Testis (tissue), 3 donors: ENCODE results near the gene FSTL1. TPM values are rescaled to one million over a fixed set of nuclear protein-coding genes. Genes with fewer than 3 reads are reported as not detected.

Experiments
- DNase-seq: peaks from one replicate; pipeline ENCODE4 v3.0.0-alpha.2; 2019
- H3K27ac ChIP-seq, 2 donors: fragments of 200-600 bp; sonication (generic); one replicate each; pipeline ENCODE4 v1.5.1; 2019
- H3K27me3 ChIP-seq: fragments of 200-600 bp; sonication (generic); one replicate; pipeline ENCODE4 v1.5.1; 2019
- H3K36me3 ChIP-seq: fragments of 200-600 bp; sonication (generic); one replicate; pipeline ENCODE4 v1.5.1; 2017; ENCODE audit warnings: low read depth; ENCODE audit errors: missing control alignments
- H3K4me1 ChIP-seq: fragments of 200-600 bp; sonication (generic); one replicate; pipeline ENCODE4 v1.5.1; 2019
- H3K4me3 ChIP-seq, 2 donors: fragments of 200-600 bp; sonication (generic); one replicate each; pipeline ENCODE4 v1.5.1; 2017 to 2019
- H3K9me3 ChIP-seq: fragments of 200-600 bp; sonication (generic); one replicate; pipeline ENCODE4 v1.5.1; 2017
- POLR2A ChIP-seq: fragments of 450-650 bp; IDR thresholded peaks from one replicate; pipeline ENCODE4 v1.6.1; 2017; ENCODE audit warnings: antibody characterized with exemption, mild to moderate bottlenecking, moderate library complexity
- WGBS, 2 donors: methylation state at CpG; one replicate each; pipeline ENCODE4 v1.1.5; 2018; 5-methylcytosine and 5-hydroxymethylcytosine counted together
- intact Hi-C: fragments of 100-400 bp; cut with DNase I; formaldehyde crosslinking; loops from one replicate; pipeline ENCODE4 v1.15.1; 2023; ENCODE audit warnings: low total_unique reads
- polyA plus RNA-seq: library from polyadenylated mRNA; stranded (reverse); fragments of 350-450 nt; fragmentation: Illumina TruSeq; extraction: RNeasy Lipid Tissue Mini Kit (QIAGEN cat#74804); gene quantifications from one replicate; pipeline ENCODE4 v1.2.3, GENCODE V29; 2014; ENCODE audit warnings: low read depth, low replicate concordance; ENCODE audit not compliant: insufficient read depth
- total RNA-seq, 2 donors: library from RNA; depleted of rRNA; stranded (reverse); fragments of >200 nt; gene quantifications; one replicate each; pipeline ENCODE4 v1.2.3, GENCODE V29; 2016
- TF ChIP-seq, protein P1 (sequence below), 3 experiments: fragments of 450-650 bp in 2 of 3; fragments of 200-600 bp in 1 of 3; sonication (generic) in 1 of 3; IDR thresholded peaks; one replicate each; pipeline ENCODE4 v1.5.1; 2016 to 2019; ENCODE audit warnings: antibody characterized with exemption in 3 of 3, mild to moderate bottlenecking in 2 of 3, moderate library complexity in 1 of 3

FSTL1 gene
- total and polyA plus RNA-seq, 3 donors from 2014 or later, result 35.0 to 122 (median 73.8) TPM

DNA sequence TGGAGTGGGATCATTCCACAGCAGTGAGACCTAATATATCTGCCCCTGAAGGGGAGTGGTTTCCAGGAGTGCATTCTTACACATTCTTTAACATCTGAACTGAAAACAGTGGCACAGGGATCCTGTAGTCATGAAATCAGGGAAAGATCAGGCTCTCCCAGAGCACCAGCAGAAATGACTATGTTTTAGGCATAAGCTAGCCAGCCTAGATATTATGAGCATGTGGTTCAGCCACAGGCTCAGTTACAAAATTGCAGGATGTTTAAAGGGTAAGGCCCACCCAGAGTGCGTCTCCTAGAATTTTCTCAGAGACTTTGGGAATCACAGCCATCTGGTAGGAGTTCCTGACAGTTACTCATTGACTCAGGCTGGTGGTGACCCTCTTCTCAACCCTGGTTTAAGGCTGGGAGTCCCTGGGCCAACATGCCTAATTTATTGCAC is 20.9 kb downstream of the FSTL1 start:
- 58 to 75% methylated on average over 1 of the region's 1 CpG for WGBS, 2 donors
- Histone ChIP-seq H3K27ac (no peak overlapping the region), H3K27me3 (no peaks in the 10 kb centered on the region), H3K4me3 (no peak overlapping the region), H3K4me1 (peaks cover 31% of the 10 kb centered on the region), H3K36me3 (no peaks in the 10 kb centered on the region), H3K9me3 (no peaks in the 10 kb centered on the region)
- intact Hi-C loops, result loop anchor here (10.0 kb wide), 1 partner anchor 65 kb away; no protein-coding TSS in a partner anchor
- DNase-seq, result no peak
- TF ChIP-seq, protein P1, sequence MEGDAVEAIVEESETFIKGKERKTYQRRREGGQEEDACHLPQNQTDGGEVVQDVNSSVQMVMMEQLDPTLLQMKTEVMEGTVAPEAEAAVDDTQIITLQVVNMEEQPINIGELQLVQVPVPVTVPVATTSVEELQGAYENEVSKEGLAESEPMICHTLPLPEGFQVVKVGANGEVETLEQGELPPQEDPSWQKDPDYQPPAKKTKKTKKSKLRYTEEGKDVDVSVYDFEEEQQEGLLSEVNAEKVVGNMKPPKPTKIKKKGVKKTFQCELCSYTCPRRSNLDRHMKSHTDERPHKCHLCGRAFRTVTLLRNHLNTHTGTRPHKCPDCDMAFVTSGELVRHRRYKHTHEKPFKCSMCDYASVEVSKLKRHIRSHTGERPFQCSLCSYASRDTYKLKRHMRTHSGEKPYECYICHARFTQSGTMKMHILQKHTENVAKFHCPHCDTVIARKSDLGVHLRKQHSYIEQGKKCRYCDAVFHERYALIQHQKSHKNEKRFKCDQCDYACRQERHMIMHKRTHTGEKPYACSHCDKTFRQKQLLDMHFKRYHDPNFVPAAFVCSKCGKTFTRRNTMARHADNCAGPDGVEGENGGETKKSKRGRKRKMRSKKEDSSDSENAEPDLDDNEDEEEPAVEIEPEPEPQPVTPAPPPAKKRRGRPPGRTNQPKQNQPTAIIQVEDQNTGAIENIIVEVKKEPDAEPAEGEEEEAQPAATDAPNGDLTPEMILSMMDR (IDR thresholded peaks at IDR 0.05), result no peak
- no peak for TF ChIP-seq POLR2A

DNA sequence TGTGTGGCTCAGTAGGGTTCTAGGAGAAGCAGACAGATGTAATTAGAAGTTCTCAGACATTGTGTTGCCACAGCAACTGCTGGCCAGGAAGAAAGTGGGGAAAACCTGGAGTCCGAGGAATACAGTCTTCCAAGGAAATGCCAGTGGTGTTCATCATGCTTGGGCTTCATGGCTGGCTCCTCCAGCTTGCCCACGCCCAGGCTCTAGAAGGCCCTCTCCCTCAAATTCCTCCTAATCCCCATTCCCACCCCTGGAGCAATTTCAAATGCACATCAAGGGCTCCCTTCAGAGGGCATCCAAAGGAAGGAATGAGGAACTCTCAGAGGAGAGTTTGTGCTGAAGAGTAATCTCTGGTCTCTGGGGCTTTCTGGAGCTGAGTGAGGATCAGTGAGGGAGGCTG is 21.9 kb downstream of the FSTL1 start:
- Histone ChIP-seq H3K9me3 (no peaks in the 10 kb centered on the region), H3K4me3 (no peak overlapping the region), H3K4me1 (peaks cover 38% of the 10 kb centered on the region), H3K27ac (no peak overlapping the region), H3K27me3 (no peaks in the 10 kb centered on the region), H3K36me3 (no peaks in the 10 kb centered on the region)
- WGBS, 2 donors, result 63 to 92% methylated on average over 2 of the region's 2 CpGs
- TF ChIP-seq POLR2A, result no peak
- TF ChIP-seq, protein P1 (IDR thresholded peaks at IDR 0.05), result no peak
- intact Hi-C loops, result loop anchor here (10.0 kb wide), 1 partner anchor 66 kb away; no protein-coding TSS in a partner anchor
- DNase-seq, result no peak

GRCh38 chr3:120427201-120427600 is 23.6 kb downstream of the FSTL1 start:
- Histone ChIP-seq H3K9me3 (no peaks in the 10 kb centered on the region), H3K27me3 (no peaks in the 10 kb centered on the region), H3K36me3 (no peaks in the 10 kb centered on the region), H3K27ac (peak overlapping the region in 1 of 2 donors; percentile 33), H3K4me1 (peaks cover 22% of the 10 kb centered on the region), H3K4me3 (no peak overlapping the region)
- intact Hi-C loops, result loop anchor here (10.0 kb wide), 1 partner anchor 68 kb away; no protein-coding TSS in a partner anchor
- no peak for TF ChIP-seq POLR2A
- TF ChIP-seq, protein P1 (IDR thresholded peaks at IDR 0.05), result no peak
- no peak for DNase-seq

- WGBS, 2 donors, result 31 to 41% methylated on average over 1 of the region's 1 CpG
- peaks cover 22% of the 10 kb centered on the region for H3K4me1 ChIP-seq
- no peaks in the 10 kb centered on the region for H3K9me3 ChIP-seq
- H3K27me3 ChIP-seq, result no peaks in the 10 kb centered on the region
- DNase-seq, result no peak
- H3K4me3 ChIP-seq, result no peak overlapping the region
- no peak for TF ChIP-seq POLR2A
- TF ChIP-seq, protein P1 (IDR thresholded peaks at IDR 0.05), result no peak
- peak overlapping the region in 1 of 2 donors; percentile 33 for H3K27ac ChIP-seq
- intact Hi-C loops, result loop anchor here (10.0 kb wide), 1 partner anchor 69 kb away; no protein-coding TSS in a partner anchor
- H3K36me3 ChIP-seq, result no peaks in the 10 kb centered on the region
These were observed 25.1 kb downstream of the FSTL1 start for GRCh38 chr3:120425572-120426250.
